ENCODE measurements around the gene SPON1. TPM values are rescaled to one million over a fixed set of nuclear protein-coding genes. Genes with fewer than 3 reads are reported as not detected.

Gene SPON1
- total RNA-seq, 1 experiment from 2014 or later = 0.20 TPM

- Histone ChIP-seq H4K8ac (replicated peaks; ENCODE audit: insufficient read length, low read depth, low read length) (no peak overlapping the region), H3K9me3 (ENCODE audit: control insufficient read depth, low read depth, low read length) (no peaks in the 10 kb centered on the region), H3K56ac (ENCODE audit: insufficient read length, low read depth, low read length) (no peak overlapping the region), H2BK15ac (ENCODE audit: low read depth, low read length) (no peak overlapping the region), H2BK5ac (ENCODE audit: insufficient read length, low read length) (no peak overlapping the region), H4K5ac (ENCODE audit: insufficient read length, low read depth, low read length) (no peak overlapping the region), H3K18ac (ENCODE audit: insufficient read length, low read depth, low read length) (no peak overlapping the region), H3K27ac (ENCODE audit: insufficient read length, low read depth, low read length) (no peak overlapping the region), H3K79me2 (ENCODE audit: insufficient read depth, low read length) (no peaks in the 10 kb centered on the region), H3K9ac (ENCODE audit: extremely low read depth, insufficient read length, low read length) (no peak overlapping the region), H3K23ac (ENCODE audit: insufficient read length, low read depth, low read length) (no peak overlapping the region), H4K91ac (ENCODE audit: insufficient read length, low read depth, low read length) (no peak overlapping the region), H3K79me1 (ENCODE audit: insufficient read depth, low read depth, low read length, poor library complexity, severe bottlenecking) (no peaks in the 10 kb centered on the region), H4K20me1 (ENCODE audit: control insufficient read depth, insufficient read depth, insufficient read length) (no peaks in the 10 kb centered on the region), H2BK120ac (ENCODE audit: low read depth, low read length, poor library complexity, severe bottlenecking) (no peak overlapping the region), H3K4ac (ENCODE audit: low read depth, low read length) (no peak overlapping the region), H2BK20ac (ENCODE audit: low read depth, low read length, poor library complexity, severe bottlenecking) (no peak overlapping the region), H2BK12ac (ENCODE audit: insufficient read length, low read depth, low read length) (no peak overlapping the region), H3K4me1 (ENCODE audit: insufficient read depth, low read length) (no peaks in the 10 kb centered on the region), H3K27me3 (ENCODE audit: insufficient read depth, low read length) (no peaks in the 10 kb centered on the region), H3K14ac (ENCODE audit: insufficient read depth, low read length) (no peak overlapping the region), H2AK5ac (ENCODE audit: insufficient read length, low read length) (no peak overlapping the region), H3T11ph (ENCODE audit: low read length) (no peak overlapping the region), H3K23me2 (ENCODE audit: insufficient read length, low read depth, low read length, poor library complexity, severe bottlenecking) (no peaks in the 10 kb centered on the region), H3K4me2 (ENCODE audit: insufficient read depth, insufficient read length, low read length) (no peak overlapping the region), H2AFZ (ENCODE audit: low read length) (no peak overlapping the region)
- peaks cover 2% of the 10 kb centered on the region for H3K27me3 Mint-ChIP-seq (ENCODE audit: low read depth)
- no peak overlapping the region for H3K4me3 Mint-ChIP-seq
- H3K4me1 Mint-ChIP-seq = peaks cover 7 to 15% of the 10 kb centered on the region in 2 experiments
- H3K27ac Mint-ChIP-seq = no peak overlapping the region; a peak in 1 of 7 replicates
- no peak for DNase-seq
- no peaks in the 10 kb centered on the region for H3K9me3 Mint-ChIP-seq
- H3K36me3 Mint-ChIP-seq (ENCODE audit: insufficient read depth in 1 of 3, low read depth in 3 of 3) = no peaks in the 10 kb centered on the region
- no peak for TF ChIP-seq CTCF (conservative IDR thresholded peaks at IDR 0.05)
Measured at GRCh38 chr11:14096606-14097005, 134.1 kb downstream of the SPON1 start.

Measured in H9 (cell line).